Caco-2 (cell line): ENCODE data around the gene EIF2D. TPM values are rescaled to one million over a fixed set of nuclear protein-coding genes. Genes with fewer than 3 reads are reported as not detected.

ENCODE experiments used
- BruUV-seq: library from RNA; stranded (reverse); fragments of 400-500 nt; replicated peaks from 2 replicates; lab custom pipeline; 2021; lab: Mats Ljungman, UMichigan
- CTCF ChIA-PET: fragments of 300-600 bp; sonication (Branson Sonifier 250); formaldehyde crosslinking; loops from one replicate; lab custom pipeline; 2022; ENCODE audit warnings: antibody characterized with exemption; lab: Charles Lee
- POLR2A ChIA-PET: fragments of 300-600 bp; sonication (Branson Sonifier 250); formaldehyde crosslinking; loops from one replicate; lab custom pipeline; 2022; ENCODE audit warnings: antibody characterized with exemption; lab: Charles Lee
- DNase-seq, 2 experiments: peaks; one replicate each; pipeline versions ENCODE4 v3.0.0 to v3.0.0-alpha.2; 2020 to 2022
- H3K27me3 ChIP-seq: replicated peaks from 2 replicates; pipeline ENCODE4 v1.6.0; 2011; ENCODE audit warnings: low read length; ENCODE audit not compliant: control insufficient read depth, insufficient read depth
- H3K36me3 ChIP-seq: 2 replicates; pipeline ENCODE4 v1.5.1; 2011; ENCODE audit warnings: low read length; ENCODE audit not compliant: control insufficient read depth, insufficient read depth
- H3K4me1 ChIP-seq: fragments of 250-450 bp; sonication (Bioruptor Pico); 2 replicates; pipeline ENCODE4 v1.5.1; 2020; ENCODE audit warnings: mild to moderate bottlenecking
- H3K4me3 ChIP-seq: 2 replicates; pipeline ENCODE4 v1.5.1; 2011; ENCODE audit warnings: low read depth, mild to moderate bottlenecking, control low read depth, low read length
- H3K9me3 ChIP-seq: fragments of 250-450 bp; sonication (Bioruptor Pico); 2 replicates; pipeline ENCODE4 v1.5.1; 2020; ENCODE audit warnings: mild to moderate bottlenecking, moderate library complexity
- H3K27ac Mint-ChIP-seq: one replicate; pipeline ENCODE4 v1.8.0; 2022; ENCODE audit warnings: mixed read lengths; ENCODE audit not compliant: unreplicated experiment
- H3K27me3 Mint-ChIP-seq: one replicate; pipeline ENCODE4 v1.8.0; 2022; ENCODE audit warnings: mixed read lengths; ENCODE audit not compliant: insufficient read depth, unreplicated experiment
- H3K36me3 Mint-ChIP-seq: one replicate; pipeline ENCODE4 v1.8.0; 2022; ENCODE audit warnings: mild to moderate bottlenecking, mixed read lengths; ENCODE audit not compliant: insufficient read depth, unreplicated experiment
- H3K4me1 Mint-ChIP-seq: one replicate; pipeline ENCODE4 v1.8.0; 2022; ENCODE audit warnings: low read depth, mixed read lengths; ENCODE audit not compliant: unreplicated experiment
- H3K4me3 Mint-ChIP-seq: one replicate; pipeline ENCODE4 v1.8.0; 2022; ENCODE audit warnings: mild to moderate bottlenecking, moderate library complexity, mixed read lengths; ENCODE audit not compliant: unreplicated experiment
- H3K9me3 Mint-ChIP-seq: one replicate; pipeline ENCODE4 v1.8.0; 2022; ENCODE audit warnings: mixed read lengths; ENCODE audit not compliant: unreplicated experiment
- intact Hi-C: fragments of 100-400 bp; cut with micrococcal nuclease; formaldehyde crosslinking; loops from one replicate; pipeline ENCODE4 v1.10.0; 2022; ENCODE audit not compliant: unreplicated experiment
- total RNA-seq: library from RNA; stranded (reverse); gene quantifications from 2 replicates; pipeline ENCODE4 v1.2.3, GENCODE V29; 2022
- TF ChIP-seq, protein P1 (sequence below), 2 experiments: fragments of 200-600 bp in 1 of 2; IDR thresholded peaks; 1 replicate in 1 of 2; 2 replicates in 1 of 2; pipeline versions ENCODE4 v1.5.1 to v1.8.0; 2011 to 2022; ENCODE audit warnings: antibody characterized with exemption in 1 of 2, control low read depth in 1 of 2, inconsistent platforms in 1 of 2, low read depth in 1 of 2, low read length in 1 of 2, mild to moderate bottlenecking in 1 of 2, moderate library complexity in 1 of 2; ENCODE audit not compliant: insufficient read depth in 1 of 2, severe bottlenecking in 1 of 2, unreplicated experiment in 1 of 2

EIF2D gene
- total RNA-seq, 1 experiment from 2014 or later, result 37.9 TPM

DNA sequence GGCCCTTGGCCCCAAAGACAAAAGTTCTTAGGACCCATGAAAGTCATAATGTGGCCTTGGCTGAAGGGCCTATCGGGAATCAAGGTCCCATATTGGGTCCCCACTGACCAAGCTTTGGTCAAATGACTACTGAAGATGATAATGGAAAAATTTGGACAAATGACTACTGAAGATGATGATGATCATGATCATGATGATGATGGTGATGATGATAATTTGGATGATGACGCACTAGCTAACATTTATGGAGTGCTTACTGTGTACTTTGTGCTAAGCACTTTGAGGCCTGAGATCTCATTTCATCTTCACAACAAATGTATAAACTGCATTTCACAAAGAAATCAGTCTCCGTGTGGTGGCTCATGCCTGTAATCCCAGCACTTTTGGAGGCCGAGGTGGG is 39.4 kb downstream of the EIF2D start:
- no peaks in the 10 kb centered on the region for H3K4me1 Mint-ChIP-seq
- no peak overlapping the region for H3K4me3 Mint-ChIP-seq
- CTCF ChIA-PET, result no interaction called here
- no peaks in the 10 kb centered on the region for H3K36me3 Mint-ChIP-seq
- intact Hi-C loops, result no loop called here
- peaks cover 6% of the 10 kb centered on the region for H3K27me3 Mint-ChIP-seq
- BruUV-seq, result no TSS peak
- H3K9me3 ChIP-seq, result no peaks in the 10 kb centered on the region
- no peak overlapping the region for H3K4me3 ChIP-seq
- POLR2A ChIA-PET, result no interaction called here
- DNase-seq, result no peak
- H3K9me3 Mint-ChIP-seq, result no peaks in the 10 kb centered on the region
- no peaks in the 10 kb centered on the region for H3K27me3 ChIP-seq
- no peaks in the 10 kb centered on the region; the same call in 1 of the 2 replicates for H3K36me3 ChIP-seq
- TF ChIP-seq, protein P1, sequence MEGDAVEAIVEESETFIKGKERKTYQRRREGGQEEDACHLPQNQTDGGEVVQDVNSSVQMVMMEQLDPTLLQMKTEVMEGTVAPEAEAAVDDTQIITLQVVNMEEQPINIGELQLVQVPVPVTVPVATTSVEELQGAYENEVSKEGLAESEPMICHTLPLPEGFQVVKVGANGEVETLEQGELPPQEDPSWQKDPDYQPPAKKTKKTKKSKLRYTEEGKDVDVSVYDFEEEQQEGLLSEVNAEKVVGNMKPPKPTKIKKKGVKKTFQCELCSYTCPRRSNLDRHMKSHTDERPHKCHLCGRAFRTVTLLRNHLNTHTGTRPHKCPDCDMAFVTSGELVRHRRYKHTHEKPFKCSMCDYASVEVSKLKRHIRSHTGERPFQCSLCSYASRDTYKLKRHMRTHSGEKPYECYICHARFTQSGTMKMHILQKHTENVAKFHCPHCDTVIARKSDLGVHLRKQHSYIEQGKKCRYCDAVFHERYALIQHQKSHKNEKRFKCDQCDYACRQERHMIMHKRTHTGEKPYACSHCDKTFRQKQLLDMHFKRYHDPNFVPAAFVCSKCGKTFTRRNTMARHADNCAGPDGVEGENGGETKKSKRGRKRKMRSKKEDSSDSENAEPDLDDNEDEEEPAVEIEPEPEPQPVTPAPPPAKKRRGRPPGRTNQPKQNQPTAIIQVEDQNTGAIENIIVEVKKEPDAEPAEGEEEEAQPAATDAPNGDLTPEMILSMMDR (IDR thresholded peaks at IDR 0.05; ENCODE audit: insufficient read depth in 1 of 2, low read depth in 1 of 2, low read length in 1 of 2, severe bottlenecking in 1 of 2, unreplicated experiment in 1 of 2), result no peak
- no peaks in the 10 kb centered on the region for H3K4me1 ChIP-seq
- no peak overlapping the region for H3K27ac Mint-ChIP-seq

DNA sequence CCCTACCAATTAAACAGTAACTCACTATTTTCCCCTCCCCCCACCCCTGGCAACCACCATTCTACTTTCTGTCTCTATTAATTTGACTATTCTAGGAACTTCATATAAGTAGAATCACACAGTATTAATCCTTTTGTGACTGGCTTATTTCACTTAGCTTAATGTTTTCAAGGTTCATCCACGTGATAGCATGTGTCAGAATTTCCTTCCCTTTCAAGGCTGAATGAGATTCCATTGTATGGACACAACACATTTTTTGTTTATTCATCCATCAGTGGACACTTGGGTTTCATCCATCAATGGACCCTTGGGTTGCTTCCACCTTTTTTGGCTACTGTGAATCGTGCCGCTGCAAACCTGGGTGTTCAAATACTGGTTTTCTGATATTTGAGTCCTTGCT is 41.7 kb downstream of the EIF2D start:
- no peak for DNase-seq
- BruUV-seq, result no TSS peak
- Mint-ChIP-seq H3K9me3 (no peaks in the 10 kb centered on the region), H3K4me3 (no peak overlapping the region), H3K27ac (no peak overlapping the region), H3K36me3 (no peaks in the 10 kb centered on the region), H3K4me1 (no peaks in the 10 kb centered on the region), H3K27me3 (peaks cover 6% of the 10 kb centered on the region)
- intact Hi-C loops, result no loop called here
- H3K4me1 ChIP-seq, result no peaks in the 10 kb centered on the region
- H3K36me3 ChIP-seq, result no peaks in the 10 kb centered on the region; the same call in 1 of the 2 replicates
- H3K4me3 ChIP-seq, result no peak overlapping the region
- no peaks in the 10 kb centered on the region for H3K9me3 ChIP-seq
- TF ChIP-seq, protein P1 (IDR thresholded peaks at IDR 0.05; ENCODE audit: insufficient read depth in 1 of 2, low read depth in 1 of 2, low read length in 1 of 2, severe bottlenecking in 1 of 2, unreplicated experiment in 1 of 2), result no peak
- ChIA-PET CTCF (no interaction called here), POLR2A (no interaction called here)
- H3K27me3 ChIP-seq, result no peaks in the 10 kb centered on the region

GRCh38 chr1:206569556-206569955 is 42.7 kb downstream of the EIF2D start:
- H3K4me3 ChIP-seq, result no peak overlapping the region
- DNase-seq, result no peak
- H3K4me1 ChIP-seq, result no peaks in the 10 kb centered on the region
- Mint-ChIP-seq H3K4me1 (no peaks in the 10 kb centered on the region), H3K27me3 (peaks cover 6% of the 10 kb centered on the region), H3K4me3 (no peak overlapping the region), H3K27ac (no peak overlapping the region), H3K9me3 (no peaks in the 10 kb centered on the region), H3K36me3 (no peaks in the 10 kb centered on the region)
- CTCF ChIA-PET, result no interaction called here
- TF ChIP-seq, protein P1 (IDR thresholded peaks at IDR 0.05; ENCODE audit: insufficient read depth in 1 of 2, low read depth in 1 of 2, low read length in 1 of 2, severe bottlenecking in 1 of 2, unreplicated experiment in 1 of 2), result no peak
- BruUV-seq, result no TSS peak
- no peaks in the 10 kb centered on the region; the same call in 1 of the 2 replicates for H3K36me3 ChIP-seq
- POLR2A ChIA-PET, result no interaction called here
- no peaks in the 10 kb centered on the region for H3K9me3 ChIP-seq
- intact Hi-C loops, result no loop called here
- H3K27me3 ChIP-seq, result no peaks in the 10 kb centered on the region
